Measurements from ENCODE around the gene SLC35B4.

The SLC35B4 gene

DNA sequence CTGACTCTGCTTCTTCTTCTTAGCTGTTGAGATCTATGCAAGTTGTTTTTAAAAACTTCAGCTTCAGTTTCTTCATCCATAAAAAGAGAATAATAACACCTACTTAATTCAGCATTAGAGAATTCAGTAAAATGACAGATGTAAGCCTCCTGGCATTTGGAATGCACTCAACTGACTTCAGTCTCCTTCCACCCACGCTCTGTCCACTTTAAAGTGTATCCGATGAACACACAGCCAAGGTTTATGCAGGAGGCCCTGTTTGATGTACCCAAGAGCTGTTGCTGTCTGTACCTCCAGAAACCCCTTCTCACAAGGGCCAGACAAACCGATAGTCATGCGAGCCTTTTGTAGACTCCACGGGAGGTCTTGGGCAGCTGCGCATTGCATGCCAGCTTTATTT, 27.1 kb upstream of the SLC35B4 start:
- no peaks in the 10 kb centered on the region for H3K4me1 Mint-ChIP-seq
- H3K27me3 Mint-ChIP-seq = no peaks in the 10 kb centered on the region
- DNase-seq (no peak), ATAC-seq (no peak)
- H3K27ac Mint-ChIP-seq = no peak overlapping the region
- H3K9me3 Mint-ChIP-seq = no peaks in the 10 kb centered on the region
- no peak overlapping the region for H3K4me3 Mint-ChIP-seq

DNA sequence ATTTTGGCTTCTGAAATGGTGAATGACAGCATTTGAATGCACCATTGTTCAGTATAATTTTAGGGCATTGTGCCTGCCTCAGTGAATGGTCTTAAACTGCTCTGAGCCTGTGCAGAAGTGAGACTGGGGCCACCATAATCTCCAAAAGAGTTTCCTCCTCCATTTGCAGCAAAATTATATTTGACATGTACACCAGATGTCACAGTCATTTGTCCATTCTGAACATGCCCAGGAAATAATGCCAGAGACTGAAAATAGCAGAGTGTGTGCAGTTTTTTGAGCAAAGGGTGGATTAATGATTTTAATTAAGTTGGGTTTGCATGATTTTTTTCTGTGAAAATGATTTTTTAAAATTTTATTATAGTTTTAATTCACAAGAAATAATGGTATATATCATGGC, 26.4 kb upstream of the SLC35B4 start:
- no peaks in the 10 kb centered on the region for H3K9me3 Mint-ChIP-seq
- H3K4me3 Mint-ChIP-seq = no peak overlapping the region
- DNase-seq (no peak), ATAC-seq (no peak)
- H3K27me3 Mint-ChIP-seq = no peaks in the 10 kb centered on the region
- H3K4me1 Mint-ChIP-seq = no peaks in the 10 kb centered on the region
- no peak overlapping the region for H3K27ac Mint-ChIP-seq

DNA sequence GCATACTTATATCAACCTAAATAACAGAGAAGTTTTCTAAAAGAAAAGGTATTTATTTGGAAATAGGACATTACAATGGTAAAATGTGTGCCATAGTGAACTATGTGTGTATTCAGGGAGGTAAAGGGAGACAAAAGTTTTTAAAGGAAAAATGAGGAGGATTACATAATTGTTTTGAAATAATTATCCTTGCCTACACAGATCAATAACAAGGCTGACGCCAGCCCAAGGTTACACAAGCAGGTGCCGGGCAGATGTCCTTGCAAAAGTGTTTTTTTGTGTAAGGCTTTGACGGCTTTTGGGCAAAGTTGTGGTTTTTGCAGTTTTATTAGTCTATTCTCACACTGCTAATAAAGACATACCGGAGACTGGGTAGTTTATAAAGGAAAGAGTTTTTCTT, 22.7 kb upstream of the SLC35B4 start:
- Mint-ChIP-seq H3K27me3 (peaks cover under 1% of the 10 kb centered on the region), H3K4me1 (no peaks in the 10 kb centered on the region), H3K9me3 (no peaks in the 10 kb centered on the region), H3K4me3 (no peak overlapping the region), H3K27ac (no peak overlapping the region)
- ATAC-seq (no peak), DNase-seq (no peak)

DNA sequence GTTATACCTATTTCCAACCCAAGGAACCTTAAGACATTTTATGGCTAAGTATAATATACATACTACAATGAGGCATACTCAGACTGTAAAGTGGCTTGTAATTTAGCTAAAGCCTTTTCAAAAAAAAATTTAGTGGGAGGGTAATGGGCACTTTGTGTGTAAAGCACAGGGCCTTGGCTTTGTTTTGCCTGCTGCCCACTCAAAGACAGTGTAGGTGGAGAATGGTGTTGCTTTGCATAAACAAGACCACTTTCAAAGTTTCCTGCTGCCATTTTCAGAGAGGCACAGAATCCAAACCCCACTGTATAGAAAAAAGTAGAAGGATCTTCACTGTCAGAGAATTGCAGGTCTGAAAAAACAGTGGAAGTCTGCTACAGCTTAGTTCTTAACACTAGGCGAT, 21.2 kb upstream of the SLC35B4 start:
- no peak for DNase-seq
- no peak for ATAC-seq
- Mint-ChIP-seq H3K4me1 (no peaks in the 10 kb centered on the region), H3K27me3 (peaks cover 13% of the 10 kb centered on the region), H3K27ac (no peak overlapping the region), H3K9me3 (no peaks in the 10 kb centered on the region), H3K4me3 (no peak overlapping the region)

DNA sequence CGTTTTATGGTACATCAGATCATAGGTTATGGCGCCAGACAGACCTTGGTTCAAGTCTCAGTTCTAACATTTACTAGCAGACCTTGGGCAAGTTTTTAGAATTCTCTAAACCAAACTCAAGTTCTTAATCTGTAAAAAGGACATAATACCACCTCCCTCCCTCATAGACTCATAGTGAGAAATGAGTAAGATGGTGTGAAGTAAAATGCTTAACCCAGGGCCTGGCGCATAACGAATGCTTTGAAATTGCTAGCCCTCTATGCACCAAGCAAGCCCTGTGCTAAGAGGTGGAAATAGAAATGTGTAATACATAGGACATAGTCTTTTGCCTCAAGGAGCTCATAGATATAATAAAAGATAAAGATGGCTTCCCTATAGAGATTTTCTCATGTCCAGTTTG, 17.7 kb upstream of the SLC35B4 start:
- Mint-ChIP-seq H3K27me3 (peaks cover 13% of the 10 kb centered on the region), H3K4me1 (no peaks in the 10 kb centered on the region), H3K9me3 (no peaks in the 10 kb centered on the region), H3K27ac (no peak overlapping the region), H3K4me3 (no peak overlapping the region)
- ATAC-seq (no peak), DNase-seq (no peak)

DNA sequence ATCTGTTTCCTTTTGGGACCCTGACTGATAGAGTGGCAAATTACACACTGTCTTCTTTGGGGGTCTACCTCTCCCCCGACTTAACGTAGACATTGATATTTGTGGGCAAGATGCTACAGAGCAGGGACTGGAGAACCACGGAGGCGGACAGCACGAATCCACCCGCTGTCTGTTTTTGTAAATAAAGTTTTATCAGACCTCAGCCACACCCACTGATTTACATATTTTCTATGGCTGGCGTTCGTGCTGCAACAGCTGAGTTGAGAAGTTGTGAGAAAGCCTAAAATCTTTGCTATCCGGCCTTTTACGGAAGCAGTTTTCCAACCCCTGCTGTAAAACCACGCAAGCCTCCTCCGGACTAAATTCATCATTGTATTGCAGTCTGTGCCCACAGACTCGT, 17.2 kb upstream of the SLC35B4 start:
- no peak overlapping the region for H3K27ac Mint-ChIP-seq
- no peaks in the 10 kb centered on the region for H3K4me1 Mint-ChIP-seq
- H3K4me3 Mint-ChIP-seq = no peak overlapping the region
- no peak for ATAC-seq
- H3K27me3 Mint-ChIP-seq = peaks cover 13% of the 10 kb centered on the region
- DNase-seq = no peak
- no peaks in the 10 kb centered on the region for H3K9me3 Mint-ChIP-seq

DNA sequence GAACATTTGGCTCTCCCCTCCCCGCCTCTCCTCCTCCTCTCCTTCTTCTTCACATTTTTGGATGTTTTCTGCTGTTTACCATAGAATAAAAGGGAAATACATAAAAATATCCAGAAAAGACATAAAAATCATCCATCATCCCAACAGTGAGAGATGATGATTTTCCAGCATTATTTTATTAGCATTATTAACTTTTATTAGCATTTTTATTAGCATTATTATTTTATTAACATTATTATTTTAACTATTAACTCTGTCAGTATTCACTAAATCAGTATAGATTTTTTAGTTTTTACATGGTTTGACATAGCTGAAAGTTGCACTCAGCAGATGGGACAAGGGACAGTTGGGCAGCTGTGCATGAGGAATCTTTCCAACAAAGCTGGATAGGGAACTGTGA, 16.2 kb upstream of the SLC35B4 start:
- no peaks in the 10 kb centered on the region for H3K9me3 Mint-ChIP-seq
- no peak overlapping the region for H3K4me3 Mint-ChIP-seq
- peaks cover 6% of the 10 kb centered on the region for H3K4me1 Mint-ChIP-seq
- ATAC-seq = no peak
- H3K27ac Mint-ChIP-seq = no peak overlapping the region
- peaks cover 13% of the 10 kb centered on the region for H3K27me3 Mint-ChIP-seq
- no peak for DNase-seq

DNA sequence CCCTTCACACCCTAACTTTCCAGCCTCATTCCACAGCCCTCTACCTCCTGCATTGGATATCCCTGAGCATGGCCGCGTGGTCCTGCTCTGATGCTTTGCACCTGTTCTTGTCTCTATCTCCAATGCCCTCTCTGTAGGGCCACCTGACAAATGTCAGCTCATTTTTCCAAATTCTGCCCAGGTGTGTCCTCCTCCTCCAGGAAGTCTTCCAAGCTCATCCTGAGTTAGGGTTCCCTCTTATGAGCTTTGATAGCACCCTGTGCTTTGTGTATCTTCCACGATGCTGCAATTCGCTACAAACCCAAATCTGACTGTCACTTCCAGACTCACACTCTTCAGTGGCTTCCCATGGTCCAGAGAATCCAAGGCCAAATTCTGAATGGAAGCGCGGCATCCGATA, 14.7 kb upstream of the SLC35B4 start:
- no peaks in the 10 kb centered on the region for H3K9me3 Mint-ChIP-seq
- H3K4me3 Mint-ChIP-seq = no peak overlapping the region
- H3K27me3 Mint-ChIP-seq = peaks cover 13% of the 10 kb centered on the region
- H3K4me1 Mint-ChIP-seq = peaks cover 8% of the 10 kb centered on the region
- DNase-seq = no peak
- ATAC-seq = no peak
- H3K27ac Mint-ChIP-seq = no peak overlapping the region

DNA sequence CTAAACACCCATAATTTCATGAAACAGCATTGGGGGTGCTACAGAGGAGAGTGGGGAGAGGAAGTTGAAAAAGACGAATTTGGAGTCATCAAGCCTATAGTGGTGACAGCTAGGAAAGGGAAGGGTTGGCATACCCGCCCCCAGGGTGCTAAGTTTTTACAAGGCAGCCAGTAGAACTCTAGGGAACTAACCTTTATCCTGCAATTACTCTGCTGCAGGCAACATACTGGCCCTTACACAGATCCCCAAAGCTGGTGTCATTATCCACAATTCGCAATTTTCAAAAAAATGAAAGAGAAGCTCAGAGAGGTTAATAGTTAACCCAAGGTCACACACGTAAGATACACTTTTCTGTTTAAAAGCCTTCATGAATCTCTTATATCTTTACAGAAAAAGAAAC, 14.2 kb upstream of the SLC35B4 start:
- Mint-ChIP-seq H3K4me3 (no peak overlapping the region), H3K4me1 (peaks cover 12% of the 10 kb centered on the region), H3K27ac (no peak overlapping the region), H3K27me3 (peaks cover 13% of the 10 kb centered on the region), H3K9me3 (no peaks in the 10 kb centered on the region)
- DNase-seq = no peak
- ATAC-seq = no peak

DNA sequence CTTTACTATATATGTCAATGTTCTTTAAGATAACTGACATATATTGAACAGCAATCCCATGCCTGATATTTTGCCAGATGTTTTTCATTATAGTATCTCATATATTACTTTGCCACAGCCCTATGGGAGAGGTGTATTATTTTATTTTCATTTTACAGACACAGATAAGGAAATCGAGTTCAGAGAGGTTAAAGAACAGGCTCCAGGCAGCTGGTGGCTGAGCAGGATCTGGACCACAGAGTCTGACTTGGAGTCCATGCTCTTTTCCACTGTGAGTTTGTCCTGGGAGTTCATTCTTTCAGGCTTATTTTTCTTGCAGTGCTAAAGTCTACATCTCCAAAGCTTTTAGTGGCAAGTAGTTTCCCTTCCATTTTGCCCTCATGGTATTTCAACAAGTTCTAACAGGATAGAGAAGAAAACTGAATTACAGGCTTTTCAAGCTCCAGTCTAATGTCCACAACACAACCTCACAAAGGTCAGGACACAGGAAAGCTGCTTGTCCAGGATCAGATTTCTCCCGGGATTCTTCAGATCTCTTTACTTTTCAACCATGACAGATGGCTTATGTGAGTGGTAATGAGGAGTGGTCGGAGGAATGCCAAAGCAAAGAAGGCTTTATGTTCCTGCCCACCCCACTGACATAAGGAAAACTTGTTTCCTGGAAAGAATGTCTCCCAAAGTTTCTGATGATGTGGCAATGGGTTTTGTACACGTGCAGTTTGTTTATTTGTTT, 13.1 kb upstream of the SLC35B4 start:
- H3K27me3 Mint-ChIP-seq = peaks cover 13% of the 10 kb centered on the region
- H3K4me1 Mint-ChIP-seq = peaks cover 13% of the 10 kb centered on the region
- ATAC-seq (no peak), DNase-seq (no peak)
- no peaks in the 10 kb centered on the region for H3K9me3 Mint-ChIP-seq
- no peak overlapping the region for H3K27ac Mint-ChIP-seq
- H3K4me3 Mint-ChIP-seq = no peak overlapping the region

DNA sequence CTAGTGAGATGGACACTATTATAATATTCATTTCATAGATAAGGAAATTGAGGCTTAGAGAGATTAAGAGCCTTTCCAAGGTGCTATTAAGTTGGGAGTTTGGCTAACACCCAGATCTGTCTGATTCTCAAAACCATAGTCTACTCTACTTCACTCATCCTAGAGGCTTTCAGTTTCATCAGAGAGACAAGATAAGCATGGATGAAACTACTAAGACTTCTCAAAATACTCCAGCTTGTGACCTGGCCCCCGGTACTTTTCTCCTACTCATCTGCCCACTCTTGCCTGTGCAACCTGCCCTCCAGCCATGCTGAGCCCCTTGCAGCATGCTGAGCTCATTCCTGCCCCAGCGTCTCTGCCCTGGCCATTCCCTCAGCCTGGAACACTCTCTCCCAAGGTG, 12.2 kb upstream of the SLC35B4 start:
- H3K27ac Mint-ChIP-seq = no peak overlapping the region
- no peak for DNase-seq
- peaks cover 13% of the 10 kb centered on the region for H3K4me1 Mint-ChIP-seq
- ATAC-seq = no peak
- H3K4me3 Mint-ChIP-seq = no peak overlapping the region
- no peaks in the 10 kb centered on the region for H3K9me3 Mint-ChIP-seq
- H3K27me3 Mint-ChIP-seq = peaks cover 6% of the 10 kb centered on the region

DNA sequence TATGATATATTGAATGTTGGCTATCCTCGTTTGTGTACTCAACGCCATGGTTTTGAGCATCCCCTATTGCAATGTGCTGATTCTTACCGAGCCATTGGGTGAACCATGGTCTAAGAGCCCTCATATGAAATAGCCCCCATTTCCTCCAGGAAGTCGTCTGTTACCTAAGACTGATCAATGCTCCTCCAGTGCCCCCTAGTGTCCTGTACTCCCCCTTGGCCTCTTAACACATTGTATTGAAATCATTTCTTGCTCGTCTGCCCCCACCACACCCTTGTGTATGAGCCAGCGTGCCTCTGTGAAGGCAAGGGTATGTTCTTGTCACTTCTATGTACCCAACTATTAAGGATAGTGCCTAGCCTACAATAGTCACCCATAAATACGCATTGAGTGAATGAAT, 11.2 kb upstream of the SLC35B4 start:
- ATAC-seq = peak; percentile 96
- DNase-seq = peak; percentile 47 to 63
- H3K27me3 Mint-ChIP-seq = peaks cover 8% of the 10 kb centered on the region
- H3K4me3 Mint-ChIP-seq = no peak overlapping the region
- H3K4me1 Mint-ChIP-seq = peaks cover 13% of the 10 kb centered on the region
- H3K27ac Mint-ChIP-seq = no peak overlapping the region
- no peaks in the 10 kb centered on the region for H3K9me3 Mint-ChIP-seq

DNA sequence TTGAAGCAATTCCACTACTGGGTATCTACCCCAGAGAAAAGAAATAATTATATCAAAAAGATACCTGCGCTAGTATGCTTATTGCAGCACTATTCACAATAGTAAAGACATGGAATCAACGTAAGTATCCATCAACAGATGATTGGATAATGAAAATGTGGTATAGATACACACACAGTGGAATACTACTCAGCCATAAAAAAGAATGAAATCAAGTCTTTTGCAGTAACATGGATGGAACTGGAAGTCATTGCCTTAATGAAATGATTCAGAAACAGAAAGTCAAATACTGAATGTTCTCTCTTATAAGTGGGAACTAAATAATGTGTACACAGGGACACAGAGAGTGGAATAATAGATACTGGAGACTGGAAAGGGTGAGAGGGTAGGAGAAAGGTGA, 7.4 kb upstream of the SLC35B4 start:
- Mint-ChIP-seq H3K4me3 (no peak overlapping the region), H3K27ac (no peak overlapping the region), H3K4me1 (peaks cover 13% of the 10 kb centered on the region)

DNA sequence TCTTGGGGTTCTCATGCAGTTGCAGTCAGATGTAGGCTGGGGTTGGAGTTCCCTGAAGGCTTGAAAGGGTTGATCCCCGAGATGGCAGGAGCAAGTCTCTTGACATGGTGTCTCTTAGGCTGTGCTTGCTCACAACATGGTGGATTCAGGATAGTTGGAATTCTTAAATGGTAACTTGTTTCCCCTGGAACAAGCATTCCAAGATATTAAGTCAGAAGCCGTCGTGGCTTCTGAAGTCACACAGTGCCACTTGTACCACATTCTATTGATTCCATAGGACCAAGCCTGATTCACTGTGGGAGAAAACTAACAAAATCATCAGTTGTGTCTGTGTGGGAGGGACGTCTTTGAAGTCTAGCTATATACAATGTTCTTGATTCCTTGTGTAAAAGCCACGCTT, 3.5 kb upstream of the SLC35B4 start:
- H3K4me1 Mint-ChIP-seq = peaks cover 15% of the 10 kb centered on the region
- no peak overlapping the region for H3K27ac Mint-ChIP-seq
- H3K27me3 Mint-ChIP-seq = peaks cover 8% of the 10 kb centered on the region
- DNase-seq (no peak), ATAC-seq (no peak)
- no peaks in the 10 kb centered on the region for H3K9me3 Mint-ChIP-seq
- no peak overlapping the region for H3K4me3 Mint-ChIP-seq

More for the DNA sequence above, 7.4 kb upstream of the SLC35B4 start:
- no peak for DNase-seq
- H3K9me3 Mint-ChIP-seq = no peaks in the 10 kb centered on the region
- peaks cover 8% of the 10 kb centered on the region for H3K27me3 Mint-ChIP-seq
- no peak for ATAC-seq

DNA sequence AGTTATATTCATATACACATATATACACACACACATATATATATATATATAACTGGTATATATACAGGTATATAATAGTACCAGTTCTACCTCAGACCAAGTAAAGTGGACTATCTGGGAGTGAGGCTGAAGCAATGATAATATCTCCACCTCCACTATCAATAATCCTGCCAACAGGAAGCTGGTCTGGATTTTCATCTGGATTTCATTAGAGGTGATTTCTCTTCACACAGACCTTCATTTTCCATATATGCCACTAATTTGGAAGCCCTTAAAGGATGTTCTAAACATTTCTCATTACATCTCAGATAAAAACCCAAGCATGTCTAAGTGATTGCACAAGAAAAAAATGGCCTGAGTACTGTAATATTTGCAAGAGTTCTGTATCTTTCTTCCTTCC, 1.7 kb upstream of the SLC35B4 start:
- H3K27me3 Mint-ChIP-seq = peaks cover 4% of the 10 kb centered on the region
- ATAC-seq = no peak
- no peak for DNase-seq
- H3K9me3 Mint-ChIP-seq = no peaks in the 10 kb centered on the region
- no peak overlapping the region for H3K27ac Mint-ChIP-seq
- no peak overlapping the region for H3K4me3 Mint-ChIP-seq
- H3K4me1 Mint-ChIP-seq = peaks cover 15% of the 10 kb centered on the region

DNA sequence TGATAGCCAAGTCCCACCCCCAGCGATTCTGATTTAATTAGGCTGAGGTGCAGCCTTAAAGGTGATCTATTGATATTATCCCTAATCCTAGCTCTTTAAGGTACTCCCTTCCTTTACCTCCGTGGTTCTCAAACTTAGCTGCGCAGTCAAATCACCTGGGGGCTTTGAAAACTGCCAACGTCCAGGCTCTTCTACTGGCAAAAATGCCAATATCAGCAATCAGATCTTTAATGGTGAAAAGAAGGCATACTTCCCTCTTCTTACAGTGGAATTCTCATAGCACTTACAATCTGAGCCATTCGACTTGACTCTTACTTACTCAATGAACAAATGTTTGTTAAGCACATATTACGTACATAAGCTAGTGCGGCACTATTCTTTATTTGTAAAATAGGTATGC, 704 bp upstream of the SLC35B4 start:
- DNase-seq = no peak
- Mint-ChIP-seq H3K9me3 (no peaks in the 10 kb centered on the region), H3K4me1 (peaks cover 15% of the 10 kb centered on the region), H3K4me3 (peak overlapping the region; percentile 89 to 92), H3K27ac (peak overlapping the region; percentile 90 to 95), H3K27me3 (no peaks in the 10 kb centered on the region)
- ATAC-seq = no peak
